ENCODE data around the gene ZNF674.
A peak's percentile ranks its signal among the peaks of the same experiment; 100 is the strongest.

DNA sequence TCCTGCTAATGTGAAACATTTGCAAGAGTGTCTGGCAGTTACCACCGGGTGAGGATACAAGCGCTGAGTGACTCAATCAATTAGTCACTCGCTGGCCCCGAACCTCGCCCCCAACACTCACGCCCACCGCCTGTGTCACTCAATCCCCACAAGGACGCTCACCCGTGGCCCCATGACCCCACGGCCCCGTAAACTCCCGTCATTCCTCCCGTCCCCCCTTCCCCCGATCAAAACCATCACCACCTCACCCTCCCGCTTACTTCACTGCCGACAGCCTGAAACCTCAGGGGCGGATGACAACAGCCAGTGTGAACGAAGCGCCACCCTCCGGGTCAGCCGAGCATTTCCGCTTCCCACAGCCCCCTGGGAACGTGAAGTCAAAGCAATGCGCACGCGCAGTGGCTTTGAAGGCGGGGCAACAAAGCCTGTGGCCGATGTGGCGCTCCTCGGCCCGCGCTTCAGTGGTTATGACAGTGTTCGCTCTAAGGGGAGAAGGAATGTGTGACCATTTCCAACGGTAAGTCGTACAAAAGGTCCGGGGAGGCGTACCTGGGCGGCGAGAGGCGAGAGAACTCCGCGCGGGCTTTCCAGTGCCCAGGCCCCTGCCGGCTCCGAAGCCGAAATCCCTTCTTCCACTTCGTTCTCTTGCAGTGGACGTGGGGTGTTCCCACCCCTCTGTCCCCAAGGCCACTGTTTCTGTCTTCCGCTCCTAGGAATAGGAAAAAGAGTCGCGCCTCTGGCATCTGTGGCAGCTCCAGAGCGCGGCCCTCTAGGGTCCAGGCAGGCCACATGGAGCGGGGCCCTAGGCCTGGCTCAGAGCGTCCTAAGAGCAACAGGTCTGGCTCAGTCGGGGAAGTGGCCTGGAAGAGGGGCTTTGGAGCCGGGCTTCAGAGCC lies at the start of gene ZNF674:
- TF ChIP-seq, protein P1, sequence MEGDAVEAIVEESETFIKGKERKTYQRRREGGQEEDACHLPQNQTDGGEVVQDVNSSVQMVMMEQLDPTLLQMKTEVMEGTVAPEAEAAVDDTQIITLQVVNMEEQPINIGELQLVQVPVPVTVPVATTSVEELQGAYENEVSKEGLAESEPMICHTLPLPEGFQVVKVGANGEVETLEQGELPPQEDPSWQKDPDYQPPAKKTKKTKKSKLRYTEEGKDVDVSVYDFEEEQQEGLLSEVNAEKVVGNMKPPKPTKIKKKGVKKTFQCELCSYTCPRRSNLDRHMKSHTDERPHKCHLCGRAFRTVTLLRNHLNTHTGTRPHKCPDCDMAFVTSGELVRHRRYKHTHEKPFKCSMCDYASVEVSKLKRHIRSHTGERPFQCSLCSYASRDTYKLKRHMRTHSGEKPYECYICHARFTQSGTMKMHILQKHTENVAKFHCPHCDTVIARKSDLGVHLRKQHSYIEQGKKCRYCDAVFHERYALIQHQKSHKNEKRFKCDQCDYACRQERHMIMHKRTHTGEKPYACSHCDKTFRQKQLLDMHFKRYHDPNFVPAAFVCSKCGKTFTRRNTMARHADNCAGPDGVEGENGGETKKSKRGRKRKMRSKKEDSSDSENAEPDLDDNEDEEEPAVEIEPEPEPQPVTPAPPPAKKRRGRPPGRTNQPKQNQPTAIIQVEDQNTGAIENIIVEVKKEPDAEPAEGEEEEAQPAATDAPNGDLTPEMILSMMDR (IDR thresholded peaks at IDR 0.05; ENCODE audit: low read length), result peak; percentile 35; the same call in 1 of the 2 replicates
- no peak for TF ChIP-seq EZH2 (IDR thresholded peaks at IDR 0.05; ENCODE audit: borderline replicate concordance, low read length)
